ENCODE data around the gene MACROD1.

Gene MACROD1

DNA sequence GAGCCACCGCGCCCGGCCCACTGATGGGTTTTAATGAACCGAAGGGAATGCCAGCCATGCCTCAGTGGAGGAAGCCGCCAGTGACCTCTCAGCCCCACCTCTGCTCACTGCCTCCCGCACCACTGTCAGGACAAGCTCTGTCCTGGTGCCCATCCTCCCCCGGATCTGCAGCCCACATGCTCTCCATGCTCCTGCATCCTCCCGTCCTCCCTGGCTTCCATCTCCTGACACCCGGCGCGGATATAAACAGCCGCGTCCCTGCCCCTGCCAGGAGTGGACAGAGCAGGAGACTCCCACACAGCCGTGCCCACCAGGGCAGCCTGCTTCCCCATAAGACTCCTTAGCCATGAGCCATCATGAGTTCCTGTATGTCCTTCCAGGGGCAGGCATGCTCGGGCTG is 26.9 kb downstream of the MACROD1 start:
- in situ Hi-C loops (cut with HindIII; ENCODE audit: low sequenced_read_pairs), result no loop called here

DNA sequence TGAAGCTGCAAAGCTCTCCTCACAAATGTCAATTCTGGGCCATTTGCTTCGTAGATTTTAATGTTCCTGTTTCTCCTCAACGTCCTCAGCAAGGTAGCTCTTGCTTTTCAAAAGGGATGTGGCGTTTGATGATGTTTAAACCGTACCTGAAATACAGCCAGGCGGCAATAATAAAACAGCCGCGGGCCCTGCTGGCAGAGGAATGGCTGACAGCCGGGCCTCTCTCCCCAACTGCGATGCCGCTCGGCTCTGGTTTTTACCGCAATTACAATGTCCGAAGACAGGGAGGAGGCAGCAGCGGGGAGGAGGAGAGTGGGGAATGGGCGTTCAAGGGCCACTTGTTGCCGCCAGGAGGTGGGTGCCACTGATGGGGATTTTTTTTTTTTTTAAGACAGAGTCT is 27.5 kb downstream of the MACROD1 start:
- in situ Hi-C loops (cut with HindIII; ENCODE audit: low sequenced_read_pairs), result no loop called here
- H3K4me3 ChIP-seq (ENCODE audit: low read depth, low read length), result no peak overlapping the region
- no peak for DNase-seq (ENCODE audit: low read depth)
- TF ChIP-seq, protein P1, sequence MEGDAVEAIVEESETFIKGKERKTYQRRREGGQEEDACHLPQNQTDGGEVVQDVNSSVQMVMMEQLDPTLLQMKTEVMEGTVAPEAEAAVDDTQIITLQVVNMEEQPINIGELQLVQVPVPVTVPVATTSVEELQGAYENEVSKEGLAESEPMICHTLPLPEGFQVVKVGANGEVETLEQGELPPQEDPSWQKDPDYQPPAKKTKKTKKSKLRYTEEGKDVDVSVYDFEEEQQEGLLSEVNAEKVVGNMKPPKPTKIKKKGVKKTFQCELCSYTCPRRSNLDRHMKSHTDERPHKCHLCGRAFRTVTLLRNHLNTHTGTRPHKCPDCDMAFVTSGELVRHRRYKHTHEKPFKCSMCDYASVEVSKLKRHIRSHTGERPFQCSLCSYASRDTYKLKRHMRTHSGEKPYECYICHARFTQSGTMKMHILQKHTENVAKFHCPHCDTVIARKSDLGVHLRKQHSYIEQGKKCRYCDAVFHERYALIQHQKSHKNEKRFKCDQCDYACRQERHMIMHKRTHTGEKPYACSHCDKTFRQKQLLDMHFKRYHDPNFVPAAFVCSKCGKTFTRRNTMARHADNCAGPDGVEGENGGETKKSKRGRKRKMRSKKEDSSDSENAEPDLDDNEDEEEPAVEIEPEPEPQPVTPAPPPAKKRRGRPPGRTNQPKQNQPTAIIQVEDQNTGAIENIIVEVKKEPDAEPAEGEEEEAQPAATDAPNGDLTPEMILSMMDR (IDR thresholded peaks at IDR 0.05; ENCODE audit: low read depth, low read length, missing control alignments), result no peak

More for the DNA sequence above, 26.9 kb downstream of the MACROD1 start:
- DNase-seq (ENCODE audit: low read depth), result no peak
- TF ChIP-seq, protein P1 (IDR thresholded peaks at IDR 0.05; ENCODE audit: low read depth, low read length, missing control alignments), result no peak
- H3K4me3 ChIP-seq (ENCODE audit: low read depth, low read length), result no peak overlapping the region

DNA sequence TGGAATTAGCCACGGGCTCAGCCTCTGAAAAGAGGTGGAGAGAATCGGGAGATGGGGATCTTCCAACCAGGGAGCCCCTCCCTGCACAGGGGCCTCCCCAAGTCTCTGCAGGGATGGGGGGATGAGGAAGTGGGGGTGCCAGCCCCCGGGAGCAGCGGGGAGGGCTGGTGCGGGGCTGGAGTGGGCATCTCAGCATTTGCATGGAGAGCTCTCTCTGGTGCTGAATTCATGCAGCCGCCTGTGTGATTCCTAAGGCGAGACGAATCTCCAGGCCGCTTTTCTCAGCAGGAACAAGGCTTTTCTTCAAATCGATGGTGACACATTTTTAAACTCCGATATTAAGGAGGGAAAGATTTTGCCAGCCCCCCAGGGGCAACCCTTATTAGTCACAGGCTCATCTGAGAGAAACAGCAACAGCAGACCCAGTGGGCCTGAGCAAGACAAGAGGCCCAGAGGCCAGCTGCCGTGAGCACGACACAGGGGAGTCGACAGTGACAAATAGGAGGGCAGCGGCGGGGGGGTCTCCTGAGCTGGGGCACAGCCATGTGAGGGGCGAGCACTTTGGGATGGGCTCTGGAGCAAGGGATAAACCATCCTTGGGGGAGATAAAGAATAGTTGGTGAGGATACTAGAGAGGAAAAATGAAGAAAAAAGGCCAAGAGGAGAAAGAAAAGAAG is 29.0 kb downstream of the MACROD1 start:
- in situ Hi-C loops (cut with HindIII; ENCODE audit: low sequenced_read_pairs), result no loop called here

DNA sequence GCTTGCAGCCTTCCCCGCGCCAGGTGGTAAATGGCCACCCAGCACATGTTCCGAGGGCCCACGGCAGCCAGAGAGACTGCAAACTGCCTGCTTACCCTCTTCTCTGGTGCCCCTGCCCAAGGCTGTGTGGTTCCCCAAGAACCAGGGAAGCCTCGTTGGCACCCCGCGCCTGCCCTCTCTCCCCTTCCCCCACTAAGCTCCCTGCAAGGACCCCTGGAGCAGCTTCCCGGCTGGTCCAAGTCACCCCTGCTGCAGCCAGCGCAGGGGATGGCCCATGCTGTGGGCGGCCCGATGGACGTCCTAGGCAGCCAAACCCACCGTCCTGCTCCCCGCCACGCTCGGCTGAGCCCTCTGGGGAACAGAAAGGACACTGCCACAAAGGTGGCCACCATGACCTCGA is 30.2 kb downstream of the MACROD1 start:
- TF ChIP-seq, protein P1 (IDR thresholded peaks at IDR 0.05; ENCODE audit: low read depth, low read length, missing control alignments), result no peak
- no peak overlapping the region for H3K4me3 ChIP-seq (ENCODE audit: low read depth, low read length)
- DNase-seq (ENCODE audit: low read depth), result no peak
- in situ Hi-C loops (cut with HindIII; ENCODE audit: low sequenced_read_pairs), result no loop called here

More for the DNA sequence above, 29.0 kb downstream of the MACROD1 start:
- DNase-seq (ENCODE audit: low read depth), result no peak
- no peak overlapping the region for H3K4me3 ChIP-seq (ENCODE audit: low read depth, low read length)
- TF ChIP-seq, protein P1 (IDR thresholded peaks at IDR 0.05; ENCODE audit: low read depth, low read length, missing control alignments), result no peak

DNA sequence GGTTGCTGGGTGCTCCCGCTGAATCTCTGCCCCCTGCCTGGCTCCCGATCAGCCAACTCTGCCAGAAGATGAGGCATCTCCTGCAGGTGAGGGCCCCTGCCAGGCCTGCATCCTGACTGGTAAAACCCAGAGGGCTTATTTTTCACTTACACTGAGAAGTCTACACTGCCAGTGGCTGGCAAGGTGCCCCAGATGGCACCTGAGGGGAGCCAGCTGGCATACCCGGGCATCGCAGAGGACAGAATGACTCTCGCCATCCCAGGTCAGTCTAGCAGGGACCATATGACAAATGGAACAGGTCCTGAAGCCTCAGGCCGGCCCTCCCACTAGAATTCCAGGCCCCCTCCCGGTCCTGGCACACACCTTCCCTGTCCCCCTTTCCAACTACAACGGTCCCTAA is 30.9 kb downstream of the MACROD1 start:
- no peak for DNase-seq (ENCODE audit: low read depth)
- in situ Hi-C loops (cut with HindIII; ENCODE audit: low sequenced_read_pairs), result loop anchor here (5.0 kb wide), 1 partner anchor 133 kb away; no protein-coding TSS in a partner anchor
- TF ChIP-seq, protein P1 (IDR thresholded peaks at IDR 0.05; ENCODE audit: low read depth, low read length, missing control alignments), result no peak
- no peak overlapping the region for H3K4me3 ChIP-seq (ENCODE audit: low read depth, low read length)

DNA sequence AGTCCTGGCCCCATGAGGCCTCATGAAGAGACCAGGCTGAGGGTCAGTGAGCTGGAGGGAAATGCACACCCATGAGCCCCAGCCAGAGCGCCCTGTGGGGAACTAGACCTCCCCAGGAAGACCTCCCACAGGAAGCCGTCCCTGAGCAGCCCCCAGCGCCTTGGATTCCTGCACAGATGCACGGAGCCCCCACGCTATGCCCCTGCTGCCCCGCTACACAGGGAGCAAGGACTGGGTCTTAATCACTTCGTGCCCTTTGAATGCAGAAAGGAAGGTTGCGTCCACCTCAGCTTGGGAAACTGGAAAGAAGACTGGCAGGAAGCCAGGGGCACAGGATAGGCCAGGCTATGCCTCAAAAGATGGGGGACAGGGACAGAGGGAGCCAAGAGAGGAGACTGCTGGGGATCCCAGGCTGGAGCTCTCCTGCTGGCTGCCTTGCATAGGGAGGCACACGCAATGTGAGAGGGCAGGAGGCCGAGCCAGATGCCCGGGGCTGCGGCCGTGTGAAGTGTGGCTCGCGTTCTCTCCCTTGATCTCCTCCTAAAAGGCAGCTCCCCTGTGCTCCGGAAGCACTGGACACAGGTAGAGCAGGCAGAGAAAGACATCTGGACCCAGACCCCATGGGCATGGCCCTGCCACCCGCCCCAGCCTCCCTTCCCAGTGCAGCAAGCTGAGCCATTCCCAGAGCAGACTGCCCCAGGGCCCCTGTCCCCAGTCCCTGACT is 32.8 kb downstream of the MACROD1 start:
- no peak overlapping the region for H3K4me3 ChIP-seq (ENCODE audit: low read depth, low read length)
- TF ChIP-seq, protein P1 (IDR thresholded peaks at IDR 0.05; ENCODE audit: low read depth, low read length, missing control alignments), result no peak
- no peak for DNase-seq (ENCODE audit: low read depth)
- in situ Hi-C loops (cut with HindIII; ENCODE audit: low sequenced_read_pairs), result loop anchor here (5.0 kb wide), 1 partner anchor 131 kb away; no protein-coding TSS in a partner anchor
